ENCODE measurements around the gene ACTN2.

Gene ACTN2

GRCh38 chr1:236710328-236710892, 24.1 kb downstream of the ACTN2 start:
- Histone ChIP-seq H3K4me1 (ENCODE audit: control insufficient read depth in 5 of 5, insufficient read depth in 5 of 5, low read length in 5 of 5) (no peaks in the 10 kb centered on the region), H3K27ac (ENCODE audit: low read depth, low read length) (no peak overlapping the region), H3K36me3 (ENCODE audit: control insufficient read depth in 5 of 5, insufficient read depth in 5 of 5, low read length in 5 of 5) (no peaks in the 10 kb centered on the region), H3K9me3 (ENCODE audit: control insufficient read depth in 5 of 5, low read length in 5 of 5) (no peaks in the 10 kb centered on the region), H3K9ac (ENCODE audit: low read length in 5 of 5) (no peak overlapping the region), H3K27me3 (ENCODE audit: control insufficient read depth in 5 of 5, insufficient read depth in 4 of 5, low read length in 5 of 5) (no peaks in the 10 kb centered on the region), H3K4me3 (ENCODE audit: low read depth in 1 of 5, low read length in 5 of 5) (no peak overlapping the region)

GRCh38 chr1:236716160-236716559, 29.9 kb downstream of the ACTN2 start:
- Histone ChIP-seq H3K27me3 (ENCODE audit: control insufficient read depth in 5 of 5, insufficient read depth in 4 of 5, low read length in 5 of 5) (no peaks in the 10 kb centered on the region), H3K9ac (ENCODE audit: low read length in 5 of 5) (no peak overlapping the region), H3K36me3 (ENCODE audit: control insufficient read depth in 5 of 5, insufficient read depth in 5 of 5, low read length in 5 of 5) (no peaks in the 10 kb centered on the region), H3K4me1 (ENCODE audit: control insufficient read depth in 5 of 5, insufficient read depth in 5 of 5, low read length in 5 of 5) (peaks cover 0 to 4% (median 2%) of the 10 kb centered on the region in 5 donors), H3K27ac (ENCODE audit: low read depth, low read length) (no peak overlapping the region), H3K4me3 (ENCODE audit: low read depth in 1 of 5, low read length in 5 of 5) (no peak overlapping the region), H3K9me3 (ENCODE audit: control insufficient read depth in 5 of 5, low read length in 5 of 5) (no peaks in the 10 kb centered on the region)

- Histone ChIP-seq H3K27ac (ENCODE audit: low read depth, low read length) (no peak overlapping the region), H3K36me3 (ENCODE audit: control insufficient read depth in 5 of 5, insufficient read depth in 5 of 5, low read length in 5 of 5) (no peaks in the 10 kb centered on the region), H3K4me1 (ENCODE audit: control insufficient read depth in 5 of 5, insufficient read depth in 5 of 5, low read length in 5 of 5) (peaks cover 0 to 4% (median 2%) of the 10 kb centered on the region in 5 donors), H3K4me3 (ENCODE audit: low read depth in 1 of 5, low read length in 5 of 5) (no peak overlapping the region), H3K9ac (ENCODE audit: low read length in 5 of 5) (no peak overlapping the region), H3K27me3 (ENCODE audit: control insufficient read depth in 5 of 5, insufficient read depth in 4 of 5, low read length in 5 of 5) (no peaks in the 10 kb centered on the region), H3K9me3 (ENCODE audit: control insufficient read depth in 5 of 5, low read length in 5 of 5) (no peaks in the 10 kb centered on the region)
Measured at GRCh38 chr1:236717811-236718210, 31.5 kb downstream of the ACTN2 start.

- H3K4me1 ChIP-seq (ENCODE audit: control insufficient read depth in 5 of 5, insufficient read depth in 5 of 5, low read length in 5 of 5): peaks cover 0 to 4% (median 2%) of the 10 kb centered on the region in 5 donors
Measured at GRCh38 chr1:236718328-236718727, 32.0 kb downstream of the ACTN2 start.

GRCh38 chr1:236720206-236720605, 33.9 kb downstream of the ACTN2 start:
- peaks cover 0 to 4% (median 3%) of the 10 kb centered on the region in 5 donors for H3K9me3 ChIP-seq (ENCODE audit: control insufficient read depth in 5 of 5, low read length in 5 of 5)
- H3K9ac ChIP-seq (ENCODE audit: low read length in 5 of 5): no peak overlapping the region
- peaks cover 0 to 4% (median 2%) of the 10 kb centered on the region in 5 donors for H3K4me1 ChIP-seq (ENCODE audit: control insufficient read depth in 5 of 5, insufficient read depth in 5 of 5, low read length in 5 of 5)
- no peaks in the 10 kb centered on the region for H3K36me3 ChIP-seq (ENCODE audit: control insufficient read depth in 5 of 5, insufficient read depth in 5 of 5, low read length in 5 of 5)
- H3K27ac ChIP-seq (ENCODE audit: low read depth, low read length): no peak overlapping the region
- no peak overlapping the region for H3K4me3 ChIP-seq (ENCODE audit: low read depth in 1 of 5, low read length in 5 of 5)
- H3K27me3 ChIP-seq (ENCODE audit: control insufficient read depth in 5 of 5, insufficient read depth in 4 of 5, low read length in 5 of 5): no peaks in the 10 kb centered on the region

More at GRCh38 chr1:236718328-236718727, 32.0 kb downstream of the ACTN2 start:
- Histone ChIP-seq H3K9ac (ENCODE audit: low read length in 5 of 5) (no peak overlapping the region), H3K36me3 (ENCODE audit: control insufficient read depth in 5 of 5, insufficient read depth in 5 of 5, low read length in 5 of 5) (no peaks in the 10 kb centered on the region), H3K4me3 (ENCODE audit: low read depth in 1 of 5, low read length in 5 of 5) (no peak overlapping the region), H3K9me3 (ENCODE audit: control insufficient read depth in 5 of 5, low read length in 5 of 5) (no peaks in the 10 kb centered on the region), H3K27me3 (ENCODE audit: control insufficient read depth in 5 of 5, insufficient read depth in 4 of 5, low read length in 5 of 5) (no peaks in the 10 kb centered on the region), H3K27ac (ENCODE audit: low read depth, low read length) (no peak overlapping the region)

GRCh38 chr1:236720611-236721010, 34.3 kb downstream of the ACTN2 start:
- no peaks in the 10 kb centered on the region for H3K27me3 ChIP-seq (ENCODE audit: control insufficient read depth in 5 of 5, insufficient read depth in 4 of 5, low read length in 5 of 5)
- peaks cover 0 to 4% (median 2%) of the 10 kb centered on the region in 5 donors for H3K4me1 ChIP-seq (ENCODE audit: control insufficient read depth in 5 of 5, insufficient read depth in 5 of 5, low read length in 5 of 5)
- peaks cover 0 to 4% (median 3%) of the 10 kb centered on the region in 5 donors for H3K9me3 ChIP-seq (ENCODE audit: control insufficient read depth in 5 of 5, low read length in 5 of 5)
- no peak overlapping the region for H3K27ac ChIP-seq (ENCODE audit: low read depth, low read length)
- no peaks in the 10 kb centered on the region for H3K36me3 ChIP-seq (ENCODE audit: control insufficient read depth in 5 of 5, insufficient read depth in 5 of 5, low read length in 5 of 5)
- H3K4me3 ChIP-seq (ENCODE audit: low read depth in 1 of 5, low read length in 5 of 5): no peak overlapping the region
- H3K9ac ChIP-seq (ENCODE audit: low read length in 5 of 5): no peak overlapping the region

- no peak overlapping the region for H3K4me3 ChIP-seq (ENCODE audit: low read depth in 1 of 5, low read length in 5 of 5)
- peaks cover 0 to 4% (median 0%) of the 10 kb centered on the region in 5 donors for H3K27me3 ChIP-seq (ENCODE audit: control insufficient read depth in 5 of 5, insufficient read depth in 4 of 5, low read length in 5 of 5)
- H3K9ac ChIP-seq (ENCODE audit: low read length in 5 of 5): no peak overlapping the region
- H3K4me1 ChIP-seq (ENCODE audit: control insufficient read depth in 5 of 5, insufficient read depth in 5 of 5, low read length in 5 of 5): no peaks in the 10 kb centered on the region
- H3K36me3 ChIP-seq (ENCODE audit: control insufficient read depth in 5 of 5, insufficient read depth in 5 of 5, low read length in 5 of 5): no peaks in the 10 kb centered on the region
- no peak overlapping the region for H3K27ac ChIP-seq (ENCODE audit: low read depth, low read length)
- H3K9me3 ChIP-seq (ENCODE audit: control insufficient read depth in 5 of 5, low read length in 5 of 5): peaks cover 0 to 4% (median 3%) of the 10 kb centered on the region in 5 donors
Measured at GRCh38 chr1:236724049-236724448, 37.8 kb downstream of the ACTN2 start.

- H3K27ac ChIP-seq (ENCODE audit: low read depth, low read length): no peak overlapping the region
- H3K4me1 ChIP-seq (ENCODE audit: control insufficient read depth in 5 of 5, insufficient read depth in 5 of 5, low read length in 5 of 5): no peaks in the 10 kb centered on the region
- H3K9ac ChIP-seq (ENCODE audit: low read length in 5 of 5): no peak overlapping the region
- peaks cover 0 to 4% (median 3%) of the 10 kb centered on the region in 5 donors for H3K9me3 ChIP-seq (ENCODE audit: control insufficient read depth in 5 of 5, low read length in 5 of 5)
- H3K27me3 ChIP-seq (ENCODE audit: control insufficient read depth in 5 of 5, insufficient read depth in 4 of 5, low read length in 5 of 5): peaks cover 0 to 4% (median 0%) of the 10 kb centered on the region in 5 donors
- no peak overlapping the region for H3K4me3 ChIP-seq (ENCODE audit: low read depth in 1 of 5, low read length in 5 of 5)
- no peaks in the 10 kb centered on the region for H3K36me3 ChIP-seq (ENCODE audit: control insufficient read depth in 5 of 5, insufficient read depth in 5 of 5, low read length in 5 of 5)
Measured at GRCh38 chr1:236724506-236724905, 38.2 kb downstream of the ACTN2 start.

GRCh38 chr1:236725668-236726067, 39.4 kb downstream of the ACTN2 start:
- no peak overlapping the region for H3K4me3 ChIP-seq (ENCODE audit: low read depth in 1 of 5, low read length in 5 of 5)

GRCh38 chr1:236727521-236727920, 41.2 kb downstream of the ACTN2 start:
- Histone ChIP-seq H3K27me3 (ENCODE audit: control insufficient read depth in 5 of 5, insufficient read depth in 4 of 5, low read length in 5 of 5) (peaks cover 0 to 4% (median 0%) of the 10 kb centered on the region in 5 donors), H3K36me3 (ENCODE audit: control insufficient read depth in 5 of 5, insufficient read depth in 5 of 5, low read length in 5 of 5) (no peaks in the 10 kb centered on the region), H3K27ac (ENCODE audit: low read depth, low read length) (no peak overlapping the region), H3K9ac (ENCODE audit: low read length in 5 of 5) (no peak overlapping the region), H3K9me3 (ENCODE audit: control insufficient read depth in 5 of 5, low read length in 5 of 5) (peaks cover 0 to 4% (median 3%) of the 10 kb centered on the region in 5 donors), H3K4me3 (ENCODE audit: low read depth in 1 of 5, low read length in 5 of 5) (no peak overlapping the region), H3K4me1 (ENCODE audit: control insufficient read depth in 5 of 5, insufficient read depth in 5 of 5, low read length in 5 of 5) (no peaks in the 10 kb centered on the region)

More at GRCh38 chr1:236725668-236726067, 39.4 kb downstream of the ACTN2 start:
- no peaks in the 10 kb centered on the region for H3K36me3 ChIP-seq (ENCODE audit: control insufficient read depth in 5 of 5, insufficient read depth in 5 of 5, low read length in 5 of 5)
- H3K9ac ChIP-seq (ENCODE audit: low read length in 5 of 5): no peak overlapping the region
- peaks cover 0 to 4% (median 0%) of the 10 kb centered on the region in 5 donors for H3K27me3 ChIP-seq (ENCODE audit: control insufficient read depth in 5 of 5, insufficient read depth in 4 of 5, low read length in 5 of 5)
- no peaks in the 10 kb centered on the region for H3K4me1 ChIP-seq (ENCODE audit: control insufficient read depth in 5 of 5, insufficient read depth in 5 of 5, low read length in 5 of 5)
- no peak overlapping the region for H3K27ac ChIP-seq (ENCODE audit: low read depth, low read length)
- H3K9me3 ChIP-seq (ENCODE audit: control insufficient read depth in 5 of 5, low read length in 5 of 5): peaks cover 0 to 4% (median 3%) of the 10 kb centered on the region in 5 donors

Measured in subcutaneous abdominal adipose tissue (tissue), 5 donors.